ENCODE data around the gene TRIM52. TPM values are rescaled to one million over a fixed set of nuclear protein-coding genes. Genes with fewer than 3 reads are reported as not detected.

The TRIM52 gene
- total and polyA plus RNA-seq, 2 of the 13 experiments (the other 11 are each of a cell fraction or from before 2014, with no cell fraction given): 7.2 to 11.6 TPM

DNA sequence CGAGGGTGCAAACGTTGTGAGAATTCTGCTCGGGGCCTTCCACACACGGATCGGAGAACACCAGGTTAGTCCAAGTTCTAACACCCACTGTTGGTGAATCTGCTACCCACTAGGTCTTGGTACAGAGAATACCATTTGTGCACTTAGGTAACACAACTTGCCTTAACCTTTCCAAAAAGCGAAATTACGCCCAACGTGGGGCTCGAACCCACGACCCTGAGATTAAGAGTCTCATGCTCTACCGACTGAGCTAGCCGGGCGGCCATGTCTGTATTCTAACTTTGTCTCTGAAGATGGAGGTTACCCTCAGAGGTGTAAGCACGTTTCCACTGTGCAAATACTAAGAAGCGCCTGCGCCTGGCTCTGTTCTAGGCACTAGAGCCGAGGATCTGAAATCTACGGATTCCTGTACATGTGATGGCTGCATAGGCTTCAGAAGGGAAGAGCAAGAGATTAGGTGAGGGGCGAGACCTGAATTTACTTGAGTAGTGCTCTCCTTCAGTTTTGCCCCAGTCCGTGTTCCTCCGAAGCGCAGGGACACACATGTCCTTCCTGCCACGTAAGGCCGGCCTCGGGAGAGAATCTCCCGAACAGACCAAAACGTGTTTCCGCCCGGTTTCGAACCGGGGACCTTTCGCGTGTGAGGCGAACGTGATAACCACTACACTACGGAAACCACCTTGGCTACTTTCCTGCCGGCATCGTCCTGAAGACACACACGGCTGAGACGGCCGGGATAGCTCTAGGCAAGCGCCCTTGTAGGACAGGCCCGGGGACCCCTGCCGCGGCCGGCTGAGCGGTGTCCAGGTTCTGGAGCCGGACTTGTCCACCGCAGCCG lies 38.9 kb downstream of the TRIM52 start (continued):
- no peak for TF ChIP-seq ZNF773 (CRISPR knock-in tag; IDR thresholded peaks at IDR 0.05; ENCODE audit: borderline replicate concordance)
- peak; percentile 76; the same call in 1 of the 2 replicates for TF ChIP-seq ZNF850 (CRISPR knock-in tag; conservative IDR thresholded peaks at IDR 0.05)
- TF ChIP-seq PREB (CRISPR knock-in tag; IDR thresholded peaks at IDR 0.05): no peak
- peak; percentile 51 for TF ChIP-seq ZNF124 (CRISPR knock-in tag; IDR thresholded peaks at IDR 0.05)
- TF ChIP-seq ZNF766 (CRISPR knock-in tag; IDR thresholded peaks at IDR 0.05; ENCODE audit: borderline replicate concordance): peak; percentile 69; the same call in 1 of the 2 replicates
- TF ChIP-seq YEATS2 (CRISPR knock-in tag; IDR thresholded peaks at IDR 0.05; ENCODE audit: borderline replicate concordance): peak; percentile 60; the same call in 1 of the 2 replicates
- TF ChIP-seq SOX6 (IDR thresholded peaks at IDR 0.05): no peak
- TF ChIP-seq SOX6 (CRISPR knock-in tag; IDR thresholded peaks at IDR 0.05): peak; percentile 54; the same call in 1 of the 2 replicates
- TF ChIP-seq SETDB1 (CRISPR knock-in tag; IDR thresholded peaks at IDR 0.05; ENCODE audit: borderline replicate concordance): no peak
- no peak for TF ChIP-seq ARNT (IDR thresholded peaks at IDR 0.05)
- TF ChIP-seq ZNF7 (CRISPR knock-in tag; IDR thresholded peaks at IDR 0.05): no peak; the same call in 1 of the 2 replicates
- no peak for TF ChIP-seq ZBED4 (CRISPR knock-in tag; IDR thresholded peaks at IDR 0.05; ENCODE audit: borderline replicate concordance)
- TF ChIP-seq PCBP1 (IDR thresholded peaks at IDR 0.05; ENCODE audit: borderline replicate concordance, low read depth, low read length): no peak
- no peak for TF ChIP-seq ZNF550 (CRISPR knock-in tag; IDR thresholded peaks at IDR 0.05; ENCODE audit: borderline replicate concordance)
- TF ChIP-seq ZNF225 (CRISPR knock-in tag; IDR thresholded peaks at IDR 0.05): peak; percentile 96
- no peak for TF ChIP-seq JARID2 (CRISPR knock-in tag; IDR thresholded peaks at IDR 0.05; ENCODE audit: insufficient replicate concordance)
- TF ChIP-seq GPBP1L1 (CRISPR knock-in tag; IDR thresholded peaks at IDR 0.05): no peak
- TF ChIP-seq, protein P1, sequence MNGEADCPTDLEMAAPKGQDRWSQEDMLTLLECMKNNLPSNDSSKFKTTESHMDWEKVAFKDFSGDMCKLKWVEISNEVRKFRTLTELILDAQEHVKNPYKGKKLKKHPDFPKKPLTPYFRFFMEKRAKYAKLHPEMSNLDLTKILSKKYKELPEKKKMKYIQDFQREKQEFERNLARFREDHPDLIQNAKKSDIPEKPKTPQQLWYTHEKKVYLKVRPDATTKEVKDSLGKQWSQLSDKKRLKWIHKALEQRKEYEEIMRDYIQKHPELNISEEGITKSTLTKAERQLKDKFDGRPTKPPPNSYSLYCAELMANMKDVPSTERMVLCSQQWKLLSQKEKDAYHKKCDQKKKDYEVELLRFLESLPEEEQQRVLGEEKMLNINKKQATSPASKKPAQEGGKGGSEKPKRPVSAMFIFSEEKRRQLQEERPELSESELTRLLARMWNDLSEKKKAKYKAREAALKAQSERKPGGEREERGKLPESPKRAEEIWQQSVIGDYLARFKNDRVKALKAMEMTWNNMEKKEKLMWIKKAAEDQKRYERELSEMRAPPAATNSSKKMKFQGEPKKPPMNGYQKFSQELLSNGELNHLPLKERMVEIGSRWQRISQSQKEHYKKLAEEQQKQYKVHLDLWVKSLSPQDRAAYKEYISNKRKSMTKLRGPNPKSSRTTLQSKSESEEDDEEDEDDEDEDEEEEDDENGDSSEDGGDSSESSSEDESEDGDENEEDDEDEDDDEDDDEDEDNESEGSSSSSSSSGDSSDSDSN (CRISPR knock-in tag; IDR thresholded peaks at IDR 0.05): peak; percentile 93
- TF ChIP-seq HMG20A (CRISPR knock-in tag; IDR thresholded peaks at IDR 0.05; ENCODE audit: borderline replicate concordance): no peak
- no peak for TF ChIP-seq TAF15 (IDR thresholded peaks at IDR 0.05; ENCODE audit: low read depth, low read length, poor library complexity, severe bottlenecking)
- TF ChIP-seq ZNF501 (CRISPR knock-in tag; IDR thresholded peaks at IDR 0.05): peak; percentile 89

All from HepG2 (cell line).